Peyer's patch (tissue), 4 donors: ENCODE data around the gene MCF2L2.

Source experiments
- CTCF ChIP-seq, 6 experiments: fragments of 450-650 bp in 4 of 6; fragments of 200-600 bp in 2 of 6; sonication (generic) in 1 of 6; IDR thresholded peaks; one replicate each; pipeline ENCODE4 v1.5.1; 2017 to 2019; ENCODE audit warnings: antibody characterized with exemption in 6 of 6, mild to moderate bottlenecking in 3 of 6, moderate library complexity in 1 of 6
- POLR2A ChIP-seq, 2 donors: fragments of 450-650 bp; IDR thresholded peaks; one replicate each; pipeline ENCODE4 v1.5.1; 2017; ENCODE audit warnings: antibody characterized with exemption in 2 of 2, mild to moderate bottlenecking in 2 of 2, moderate library complexity in 2 of 2

- no peak for TF ChIP-seq POLR2A (IDR thresholded peaks at IDR 0.05)
- no peak for TF ChIP-seq CTCF (IDR thresholded peaks at IDR 0.05)
Measured at GRCh38 chr3:183134844-183135243, 293.6 kb downstream of the MCF2L2 start.
